Erythroblast (primary cell): ENCODE data around the gene EXOSC7.

Experiments
- DNase-seq, 2 experiments: peaks; one replicate each; lab custom pipeline; 2025; lab: John Stamatoyannopoulos, UW
- GATA1 ChIP-seq: IDR thresholded peaks from 2 replicates; pipeline ENCODE4 v1.6.1; 2011; ENCODE audit warnings: low read depth, mild to moderate bottlenecking, control low read depth, low read length, moderate library complexity
- POLR2A ChIP-seq: IDR thresholded peaks from 2 replicates; pipeline ENCODE4 v1.6.1; 2011; ENCODE audit warnings: mild to moderate bottlenecking, low read length

The EXOSC7 gene

GRCh38 chr3:44993471-44994205, 17.6 kb downstream of the EXOSC7 start:
- peak in 1 of 2 experiments; percentile 10 for DNase-seq
- no peak for TF ChIP-seq POLR2A
- TF ChIP-seq GATA1 = no peak

GRCh38 chr3:44995142-44995770, 19.2 kb downstream of the EXOSC7 start:
- DNase-seq = no peak
- no peak for TF ChIP-seq POLR2A
- TF ChIP-seq GATA1 = no peak

- TF ChIP-seq POLR2A (no peak), GATA1 (no peak)
- no peak for DNase-seq
These were observed 20.5 kb downstream of the EXOSC7 start for GRCh38 chr3:44996556-44996969.

GRCh38 chr3:44999782-45000181, 23.7 kb downstream of the EXOSC7 start:
- no peak for DNase-seq
- no peak for TF ChIP-seq POLR2A
- TF ChIP-seq GATA1 = no peak

GRCh38 chr3:45000823-45001222, 24.8 kb downstream of the EXOSC7 start:
- DNase-seq = no peak
- TF ChIP-seq POLR2A = no peak
- TF ChIP-seq GATA1 = no peak

GRCh38 chr3:45001738-45002137, 25.7 kb downstream of the EXOSC7 start:
- DNase-seq = no peak
- no peak for TF ChIP-seq GATA1
- TF ChIP-seq POLR2A = no peak

- DNase-seq = no peak
- TF ChIP-seq POLR2A (no peak), GATA1 (no peak)
These were observed 26.2 kb downstream of the EXOSC7 start for GRCh38 chr3:45002139-45002660.

- TF ChIP-seq POLR2A = no peak
- DNase-seq = no peak
These were observed 26.7 kb downstream of the EXOSC7 start for GRCh38 chr3:45002720-45003119.

- TF ChIP-seq GATA1 (no peak), POLR2A (no peak)
- DNase-seq = no peak
These were observed 27.4 kb downstream of the EXOSC7 start for GRCh38 chr3:45003406-45003805.

GRCh38 chr3:45003859-45004258, 27.8 kb downstream of the EXOSC7 start:
- no peak for DNase-seq
- no peak for TF ChIP-seq POLR2A
- TF ChIP-seq GATA1 = no peak

- TF ChIP-seq POLR2A (no peak), GATA1 (no peak)
- DNase-seq = no peak
These were observed 31.0 kb downstream of the EXOSC7 start for GRCh38 chr3:45007091-45007490.

GRCh38 chr3:45008117-45008516, 32.1 kb downstream of the EXOSC7 start:
- no peak for DNase-seq
- TF ChIP-seq POLR2A = no peak
- no peak for TF ChIP-seq GATA1

GRCh38 chr3:45009868-45010267, 33.8 kb downstream of the EXOSC7 start:
- no peak for DNase-seq
- TF ChIP-seq GATA1 (no peak), POLR2A (no peak)

GRCh38 chr3:45010811-45011333, 34.8 kb downstream of the EXOSC7 start:
- DNase-seq = no peak
- no peak for TF ChIP-seq POLR2A
